K562 (cell line): ENCODE data around the gene CELSR1. TPM values are rescaled to one million over a fixed set of nuclear protein-coding genes. Genes with fewer than 3 reads are reported as not detected.

Experiments
- ARNT ChIP-seq, 2 experiments: fragments of 450-650 bp; IDR thresholded peaks; 2 replicates each; pipeline ENCODE4 v1.6.1; 2016; ENCODE audit warnings: mild to moderate bottlenecking in 1 of 2
- CXXC5 ChIP-seq: fragments of 250-450 bp; sonication (Bioruptor Pico); IDR thresholded peaks from 2 replicates; pipeline ENCODE4 v1.8.0; 2022; ENCODE audit warnings: inconsistent platforms, mild to moderate bottlenecking, moderate library complexity
- EWSR1 ChIP-seq: fragments of 450-650 bp; IDR thresholded peaks from 2 replicates; pipeline ENCODE4 v1.6.1; 2018; ENCODE audit warnings: borderline replicate concordance, mild to moderate bottlenecking, low read depth, moderate library complexity; ENCODE audit not compliant: partially characterized antibody
- HIVEP1 ChIP-seq: fragments of 250-450 bp; sonication (Bioruptor Pico); IDR thresholded peaks from 2 replicates; pipeline ENCODE4 v1.4.0; 2020; ENCODE audit warnings: mild to moderate bottlenecking
- HMGXB4 ChIP-seq: sonication (generic); formaldehyde crosslinking; IDR thresholded peaks from 2 replicates; pipeline ENCODE4 v1.8.1; 2023; ENCODE audit warnings: mild to moderate bottlenecking, missing genetic modification reagents
- JUND ChIP-seq, 2 experiments: IDR thresholded peaks; 2 replicates in 1 of 2; 3 replicates in 1 of 2; pipeline ENCODE4 v1.6.1; 2011; ENCODE audit warnings: borderline replicate concordance in 2 of 2, low read depth in 2 of 2, low read length in 2 of 2, improper control_type of control experiment in 1 of 2, missing biosample characterization in 1 of 2, missing genetic modification characterization in 1 of 2, missing genetic modification reagents in 1 of 2
- LEF1 ChIP-seq: fragments of 450-650 bp; IDR thresholded peaks from 2 replicates; pipeline ENCODE4 v1.6.1; 2016; ENCODE audit warnings: mild to moderate bottlenecking
- NR1H2 ChIP-seq: sonication (generic); formaldehyde crosslinking; IDR thresholded peaks from 2 replicates; pipeline ENCODE4 v1.4.0; 2020; ENCODE audit warnings: mild to moderate bottlenecking, missing genetic modification reagents
- POLR2AphosphoS2 ChIP-seq: IDR thresholded peaks from 2 replicates; pipeline ENCODE4 v1.6.1; 2012; ENCODE audit warnings: low read length, improper control_type of control experiment
- PYGO2 ChIP-seq: fragments of 450-650 bp; IDR thresholded peaks from 2 replicates; pipeline ENCODE4 v1.6.1; 2016; ENCODE audit warnings: mild to moderate bottlenecking, missing genetic modification characterization, moderate library complexity, missing compliant biosample characterization
- RBM34 ChIP-seq: fragments of 200-400 bp; formaldehyde crosslinking; IDR thresholded peaks from 2 replicates; pipeline ENCODE4 v1.6.1; 2018; ENCODE audit warnings: low read length, borderline replicate concordance; ENCODE audit not compliant: insufficient read depth
- THRA ChIP-seq: fragments of 450-650 bp; IDR thresholded peaks from 2 replicates; pipeline ENCODE4 v1.6.1; 2017; ENCODE audit warnings: mild to moderate bottlenecking, moderate library complexity
- ZNF140 ChIP-seq: fragments of 250-450 bp; sonication (Bioruptor Pico); IDR thresholded peaks from 2 replicates; pipeline ENCODE4 v1.8.0; 2021; ENCODE audit warnings: moderate library complexity, mild to moderate bottlenecking, inconsistent platforms
- ZNF318 ChIP-seq, 2 experiments: fragments of 450-650 bp; IDR thresholded peaks; 2 replicates each; pipeline ENCODE4 v1.6.1; 2016; ENCODE audit warnings: mild to moderate bottlenecking in 2 of 2, borderline replicate concordance in 1 of 2, low read depth in 1 of 2, moderate library complexity in 1 of 2
- ZNF830 ChIP-seq: fragments of 250-450 bp; sonication (Bioruptor Pico); IDR thresholded peaks from 2 replicates; pipeline ENCODE4 v1.5.0; 2021; ENCODE audit warnings: mild to moderate bottlenecking
- polyA plus RNA-seq, 8 experiments: library from polyadenylated mRNA; depleted of rRNA in 4 of 8; stranded (reverse) in 5 of 8; unstranded in 3 of 8; fragments of >200 nt; fragmentation: Nextera tagmentation in 2 of 8; fragmentation: Illumina TruSeq in 1 of 8; extraction: Ambion mirVana in 2 of 8; extraction: Trizol in 1 of 8; gene quantifications; 2 replicates each; pipeline versions ENCODE4 v1.2.1 to v1.2.3, GENCODE V29; 2011 to 2014; ENCODE audit warnings: inconsistent platforms in 1 of 8, missing spikeins in 1 of 8
- total RNA-seq, 7 experiments: library from RNA; depleted of rRNA in 6 of 7; stranded (reverse); fragments of >200 nt in 6 of 7; fragmentation: Illumina TruSeq in 2 of 7; extraction: Trizol in 2 of 7; gene quantifications; 2 replicates each; pipeline versions ENCODE4 v1.2.1 to v1.2.3, GENCODE V29; 2011 to 2021; ENCODE audit warnings: low replicate concordance in 1 of 7

Gene CELSR1
- total and polyA plus RNA-seq, 9 of the 15 experiments (the other 6 are each of a cell fraction or from before 2014, with no cell fraction given), result under 0.01 to 0.09 TPM; not detected in 7

- TF ChIP-seq ZNF318 (IDR thresholded peaks at IDR 0.05; ENCODE audit: borderline replicate concordance in 1 of 2, low read depth in 1 of 2), result no peak
- TF ChIP-seq HMGXB4 (CRISPR knock-in tag), result no peak
- 0 out of 2 replicates have a peak, but pooled peaks have one; percentile 53 for TF ChIP-seq RBM34
- no peak for TF ChIP-seq PYGO2
- no peak for TF ChIP-seq LEF1
- TF ChIP-seq ZNF830 (CRISPR knock-in tag), result no peak
- TF ChIP-seq NR1H2, result no peak
- TF ChIP-seq ZNF140 (CRISPR knock-in tag), result no peak
- TF ChIP-seq HIVEP1 (CRISPR knock-in tag), result no peak
- no peak for TF ChIP-seq ARNT (IDR thresholded peaks at IDR 0.05)
- TF ChIP-seq JUND (IDR thresholded peaks at IDR 0.05; ENCODE audit: borderline replicate concordance, low read depth, low read length), result peak; percentile 49; the same call in 1 of the 2 replicates
- TF ChIP-seq JUND (tag; IDR thresholded peaks at IDR 0.05; ENCODE audit: borderline replicate concordance, low read depth, low read length), result no peak; the same call in 2 of the 3 replicates
- no peak for TF ChIP-seq EWSR1
- no peak for TF ChIP-seq POLR2AphosphoS2
- TF ChIP-seq THRA, result no peak
- TF ChIP-seq CXXC5 (CRISPR knock-in tag), result peak; percentile 95
Measured at GRCh38 chr22:46335201-46336118, 202.0 kb downstream of the CELSR1 start, which contains the start of gene TRMU (continued).
